DOHH2 (cell line): ENCODE data around the gene FASTK.

Experiments used
- H3F3A ChIP-seq: fragments of 200-600 bp; sonication (generic), shearing (Covaris generic); 2 replicates; pipeline ENCODE4 v1.6.0; 2016; ENCODE audit warnings: antibody characterized with exemption, mild to moderate bottlenecking; ENCODE audit not compliant: control insufficient read depth, insufficient read depth
- H3K27ac ChIP-seq: fragments of 200-600 bp; sonication (generic); 2 replicates; pipeline ENCODE4 v1.5.1; 2014; ENCODE audit warnings: low read depth, mild to moderate bottlenecking, low read length, moderate library complexity
- H3K27me3 ChIP-seq: fragments of 200-600 bp; sonication (generic); 2 replicates; pipeline ENCODE4 v1.6.1; 2014; ENCODE audit warnings: mild to moderate bottlenecking, low read length, mixed read lengths; ENCODE audit not compliant: control insufficient read depth
- H3K36me3 ChIP-seq: fragments of 200-600 bp; sonication (generic); 2 replicates; pipeline ENCODE4 v1.6.1; 2014; ENCODE audit warnings: mild to moderate bottlenecking, low read length, moderate library complexity, mixed read lengths; ENCODE audit not compliant: control insufficient read depth
- H3K4me1 ChIP-seq: fragments of 200-600 bp; sonication (generic); 2 replicates; pipeline ENCODE4 v1.6.1; 2014; ENCODE audit warnings: mild to moderate bottlenecking, low read length, mixed read lengths; ENCODE audit not compliant: control insufficient read depth
- H3K4me2 ChIP-seq: fragments of 200-600 bp; sonication (generic); 2 replicates; pipeline ENCODE4 v1.6.0; 2014; ENCODE audit warnings: mild to moderate bottlenecking, low read length, moderate library complexity
- H3K4me3 ChIP-seq: fragments of 200-600 bp; sonication (generic); 2 replicates; pipeline ENCODE4 v1.5.1; 2014; ENCODE audit warnings: mild to moderate bottlenecking, low read length, mixed read lengths
- H3K79me2 ChIP-seq: fragments of 200-600 bp; sonication (generic); 2 replicates; pipeline ENCODE4 v1.6.1; 2014; ENCODE audit warnings: mild to moderate bottlenecking, low read length, mixed read lengths; ENCODE audit not compliant: control insufficient read depth
- H3K9me2 ChIP-seq: fragments of 200-600 bp; sonication (generic); replicated peaks from 2 replicates; pipeline ENCODE4 v1.6.1; 2014; ENCODE audit warnings: mild to moderate bottlenecking, low read length, mixed read lengths; ENCODE audit not compliant: control insufficient read depth
- H3K9me3 ChIP-seq: fragments of 200-600 bp; sonication (generic); 2 replicates; pipeline ENCODE4 v1.6.1; 2014; ENCODE audit warnings: antibody characterized with exemption, low read length, mixed read lengths; ENCODE audit not compliant: control insufficient read depth, insufficient read depth
- H4K20me1 ChIP-seq: fragments of 200-600 bp; sonication (generic); 2 replicates; pipeline ENCODE4 v1.6.0; 2014; ENCODE audit warnings: low read depth, mild to moderate bottlenecking, antibody characterized with exemption, low read length, moderate library complexity; ENCODE audit not compliant: control insufficient read depth, insufficient read depth
- EZH2phosphoT487 ChIP-seq: fragments of 200-600 bp; sonication (generic); IDR thresholded peaks from 2 replicates; pipeline ENCODE4 v1.6.1; 2017; ENCODE audit warnings: borderline replicate concordance, mild to moderate bottlenecking, antibody characterized with exemption, low read length, moderate library complexity, mixed read lengths
- TF ChIP-seq, protein P1 (sequence below): fragments of 200-600 bp; sonication (generic); IDR thresholded peaks from one replicate; pipeline ENCODE4 v1.5.1; 2014; ENCODE audit warnings: antibody characterized with exemption, mild to moderate bottlenecking, low read depth, low read length; ENCODE audit not compliant: poor library complexity, severe bottlenecking

The FASTK gene

DNA sequence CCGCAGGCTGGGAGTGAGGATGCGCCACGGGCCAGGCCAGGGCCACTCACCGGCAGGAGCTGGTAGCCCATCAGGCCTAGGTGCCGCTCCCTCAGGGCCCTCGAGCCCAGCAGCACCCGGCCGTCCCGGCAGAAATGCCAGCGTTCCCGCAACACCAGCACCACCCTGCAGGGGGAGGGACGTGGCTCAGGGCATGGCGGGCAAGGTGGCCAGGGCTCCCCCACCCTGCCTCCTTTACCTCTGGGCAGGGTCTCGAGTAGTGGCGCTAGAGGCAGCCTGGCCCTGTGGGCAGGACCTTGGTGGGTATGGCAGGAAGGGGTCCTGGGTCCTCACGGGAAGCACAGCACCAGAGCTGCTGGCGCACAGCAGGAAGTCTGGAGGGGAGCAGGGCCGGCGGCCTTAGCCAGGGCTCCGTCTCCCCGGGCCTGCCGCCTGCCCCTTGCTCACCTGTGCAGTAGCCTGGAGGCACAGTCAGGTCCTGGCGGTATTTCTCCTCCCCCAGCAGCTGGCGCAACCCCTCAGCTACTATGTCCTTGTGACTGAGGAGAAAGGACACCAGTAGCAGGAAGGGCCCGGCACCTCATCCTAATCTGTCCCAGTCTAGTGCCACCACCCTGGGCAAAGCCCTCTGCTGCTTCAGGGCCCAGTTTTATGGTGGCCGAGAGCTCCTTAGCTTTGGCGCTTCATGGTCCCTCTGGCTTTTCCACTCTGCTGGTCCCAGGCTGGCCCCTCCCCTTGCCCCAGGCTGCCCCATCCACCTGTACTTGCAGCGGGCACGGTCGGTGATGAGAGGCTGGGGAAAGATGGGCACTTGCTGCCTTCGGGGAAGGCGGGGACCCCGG is 3.5 kb downstream of the FASTK start:
- Histone ChIP-seq H3K4me3 (no peak overlapping the region), H3F3A (peaks cover 6% of the 10 kb centered on the region), H3K27ac (no peak overlapping the region), H4K20me1 (0 out of 2 replicates have a peak, but pooled peaks cover 4% of the 10 kb centered on the region), H3K79me2 (peaks cover 40% of the 10 kb centered on the region), H3K4me2 (no peak overlapping the region), H3K4me1 (peaks cover 30% of the 10 kb centered on the region), H3K36me3 (peaks cover 79% of the 10 kb centered on the region), H3K27me3 (no peaks in the 10 kb centered on the region), H3K9me3 (no peaks in the 10 kb centered on the region), H3K9me2 (no peaks in the 10 kb centered on the region)
- TF ChIP-seq, protein P1, sequence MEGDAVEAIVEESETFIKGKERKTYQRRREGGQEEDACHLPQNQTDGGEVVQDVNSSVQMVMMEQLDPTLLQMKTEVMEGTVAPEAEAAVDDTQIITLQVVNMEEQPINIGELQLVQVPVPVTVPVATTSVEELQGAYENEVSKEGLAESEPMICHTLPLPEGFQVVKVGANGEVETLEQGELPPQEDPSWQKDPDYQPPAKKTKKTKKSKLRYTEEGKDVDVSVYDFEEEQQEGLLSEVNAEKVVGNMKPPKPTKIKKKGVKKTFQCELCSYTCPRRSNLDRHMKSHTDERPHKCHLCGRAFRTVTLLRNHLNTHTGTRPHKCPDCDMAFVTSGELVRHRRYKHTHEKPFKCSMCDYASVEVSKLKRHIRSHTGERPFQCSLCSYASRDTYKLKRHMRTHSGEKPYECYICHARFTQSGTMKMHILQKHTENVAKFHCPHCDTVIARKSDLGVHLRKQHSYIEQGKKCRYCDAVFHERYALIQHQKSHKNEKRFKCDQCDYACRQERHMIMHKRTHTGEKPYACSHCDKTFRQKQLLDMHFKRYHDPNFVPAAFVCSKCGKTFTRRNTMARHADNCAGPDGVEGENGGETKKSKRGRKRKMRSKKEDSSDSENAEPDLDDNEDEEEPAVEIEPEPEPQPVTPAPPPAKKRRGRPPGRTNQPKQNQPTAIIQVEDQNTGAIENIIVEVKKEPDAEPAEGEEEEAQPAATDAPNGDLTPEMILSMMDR, result no peak
- TF ChIP-seq EZH2phosphoT487, result no peak

DNA sequence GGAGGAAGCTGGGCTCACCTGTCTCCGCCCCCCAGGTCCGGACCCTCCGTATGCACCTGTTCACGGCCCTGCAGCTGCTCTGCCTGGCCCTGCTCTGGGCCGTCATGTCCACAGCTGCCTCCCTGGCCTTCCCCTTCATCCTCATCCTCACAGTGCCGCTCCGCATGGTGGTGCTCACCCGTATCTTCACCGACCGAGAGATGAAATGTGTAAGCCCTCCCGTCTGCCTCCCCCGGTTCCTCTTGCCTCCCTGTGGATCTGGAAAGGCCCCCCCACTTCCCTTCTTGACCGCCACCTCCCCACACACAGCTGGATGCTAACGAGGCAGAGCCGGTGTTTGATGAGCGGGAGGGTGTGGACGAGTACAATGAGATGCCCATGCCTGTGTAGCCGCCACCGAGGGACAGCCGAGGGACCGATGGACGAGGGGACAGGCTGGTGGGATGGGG is 4.6 kb downstream of the FASTK start:
- Histone ChIP-seq H4K20me1 (0 out of 2 replicates have a peak, but pooled peaks cover 4% of the 10 kb centered on the region), H3K4me2 (no peak overlapping the region), H3K36me3 (peaks cover 81% of the 10 kb centered on the region), H3F3A (peaks cover 6% of the 10 kb centered on the region), H3K27ac (no peak overlapping the region), H3K4me1 (peaks cover 19% of the 10 kb centered on the region), H3K27me3 (no peaks in the 10 kb centered on the region), H3K79me2 (peaks cover 29% of the 10 kb centered on the region), H3K9me3 (no peaks in the 10 kb centered on the region), H3K9me2 (no peaks in the 10 kb centered on the region), H3K4me3 (no peak overlapping the region)
- no peak for TF ChIP-seq EZH2phosphoT487
- TF ChIP-seq, protein P1, result no peak

DNA sequence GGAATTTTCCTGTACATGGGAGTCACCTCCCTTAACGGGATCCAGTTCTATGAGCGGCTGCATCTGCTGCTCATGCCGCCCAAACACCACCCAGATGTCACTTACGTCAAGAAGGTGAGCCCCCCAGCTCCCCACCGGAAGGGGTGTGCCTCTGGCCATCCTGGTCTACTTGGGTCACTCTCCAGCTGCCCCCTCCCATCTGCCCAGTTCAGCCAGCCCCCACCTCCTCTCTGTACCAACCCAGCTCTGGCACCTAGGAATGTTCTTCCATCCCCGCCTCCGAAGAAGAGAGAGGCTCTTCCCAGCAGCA is 5.0 kb downstream of the FASTK start:
- TF ChIP-seq, protein P1, result no peak
- TF ChIP-seq EZH2phosphoT487, result no peak
- Histone ChIP-seq H4K20me1 (0 out of 2 replicates have a peak, but pooled peaks cover 4% of the 10 kb centered on the region), H3K36me3 (peaks cover 84% of the 10 kb centered on the region)

More for the DNA sequence above, 5.0 kb downstream of the FASTK start:
- Histone ChIP-seq H3K27ac (no peak overlapping the region), H3K27me3 (no peaks in the 10 kb centered on the region), H3K4me2 (no peak overlapping the region), H3K4me1 (peaks cover 16% of the 10 kb centered on the region), H3K4me3 (no peak overlapping the region), H3F3A (peaks cover 6% of the 10 kb centered on the region), H3K9me3 (no peaks in the 10 kb centered on the region), H3K9me2 (no peaks in the 10 kb centered on the region), H3K79me2 (peaks cover 27% of the 10 kb centered on the region)
